22Rv1 (cell line): ENCODE measurements around the gene SLC8A1.

Source experiments
- CTCF ChIP-seq: fragments of 450-650 bp; IDR thresholded peaks from 2 replicates; pipeline ENCODE4 v1.5.1; 2017; ENCODE audit warnings: mild to moderate bottlenecking
- ZFX ChIP-seq: fragments of 450-650 bp; IDR thresholded peaks from 2 replicates; pipeline ENCODE4 v1.6.1; 2017; ENCODE audit warnings: antibody characterized with exemption, borderline replicate concordance

- TF ChIP-seq CTCF (no peak), ZFX (no peak)
Measured at GRCh38 chr2:40209761-40210160, 242.1 kb downstream of the SLC8A1 start.
